K562 (cell line): ENCODE results near the gene HSPA4L. TPM values are rescaled to one million over a fixed set of nuclear protein-coding genes. Genes with fewer than 3 reads are reported as not detected.

Experiments used
- ATAC-seq: fragments of 200-7000 bp; cut with Tn5 transposase; 3 replicates; pipeline ENCODE4 v1.9.1; 2020; ENCODE audit warnings: moderate library complexity
- BruUV-seq: library from RNA; stranded (reverse); fragments of 400-500 nt; replicated peaks from 2 replicates; lab custom pipeline; 2021; lab: Mats Ljungman, UMichigan
- CTCF ChIA-PET: fragments of 300-600 bp; formaldehyde crosslinking; extraction: SDS; loops from one replicate; lab custom pipeline; 2021; ENCODE audit warnings: low intra/inter-chr PET ratio; lab: Yijun Ruan, JAX
- POLR2A ChIA-PET: fragments of 300-600, 350-650 bp; sonication (Branson Sonifier 250); formaldehyde crosslinking; extraction: SDS; loops from one replicate; lab custom pipeline; 2021; ENCODE audit warnings: antibody characterized with exemption, inconsistent platforms; lab: Yijun Ruan, JAX
- DNase-seq, 4 experiments: peaks; one replicate each; pipeline versions ENCODE4 v3.0.0 to v3.0.0-alpha.2; 2011 to 2018; ENCODE audit warnings: low spot score in 3 of 4, mixed read lengths in 3 of 4; ENCODE audit errors: extremely low read depth in 1 of 4
- FAIRE-seq: peaks from 2 replicates; lab custom pipeline; 2011; peaks lifted over from hg19 to GRCh38; lab: Jason Lieb, UNC
- H2AFZ ChIP-seq: 2 replicates; pipeline ENCODE4 v1.6.0; 2011; ENCODE audit warnings: low read depth, low read length, control low read depth, inconsistent platforms
- H3K27ac ChIP-seq: fragments of 200-600 bp; 3 replicates; pipeline ENCODE4 v1.8.0; 2011; ENCODE audit warnings: low read depth, mild to moderate bottlenecking, control low read depth, inconsistent platforms, low read length, moderate library complexity, mixed read lengths; ENCODE audit errors: extremely low read depth
- H3K27me3 ChIP-seq, 2 experiments: fragments of 300-600 bp in 1 of 2; 2 replicates in 1 of 2; 3 replicates in 1 of 2; pipeline versions ENCODE4 v1.6.0 to v1.8.0; 2011; ENCODE audit warnings: inconsistent platforms in 2 of 2, low read length in 2 of 2, mild to moderate bottlenecking in 1 of 2, mixed read lengths in 1 of 2, moderate library complexity in 1 of 2; ENCODE audit not compliant: control insufficient read depth in 2 of 2, insufficient read depth in 2 of 2
- H3K36me3 ChIP-seq: fragments of 300-600 bp; 3 replicates; pipeline ENCODE4 v1.8.0; 2011; ENCODE audit warnings: mild to moderate bottlenecking, low read length, inconsistent platforms; ENCODE audit not compliant: control insufficient read depth, insufficient read depth
- H3K4me1 ChIP-seq, 2 experiments: fragments of 200-600 bp in 1 of 2; replicated peaks in 1 of 2; 2 replicates in 1 of 2; 3 replicates in 1 of 2; pipeline versions ENCODE4 v1.5.1 to v1.8.0; 2011; ENCODE audit warnings: inconsistent platforms in 2 of 2, low read length in 2 of 2, mild to moderate bottlenecking in 1 of 2, mixed read lengths in 1 of 2, moderate library complexity in 1 of 2; ENCODE audit not compliant: control insufficient read depth in 2 of 2, insufficient read depth in 2 of 2
- H3K4me2 ChIP-seq: 2 replicates; pipeline ENCODE4 v1.6.1; 2011; ENCODE audit warnings: low read length, control low read depth, inconsistent platforms, mixed read lengths; ENCODE audit not compliant: insufficient read depth
- H3K4me3 ChIP-seq: fragments of 200-600 bp; sonication (generic), shearing (Covaris generic); 2 replicates; pipeline ENCODE4 v1.5.1; 2016; ENCODE audit warnings: control low read depth, inconsistent platforms
- H3K79me2 ChIP-seq: fragments of 200-600 bp; 3 replicates; pipeline ENCODE4 v1.8.0; 2011; ENCODE audit warnings: low read length, inconsistent platforms; ENCODE audit not compliant: control insufficient read depth, insufficient read depth
- H3K9ac ChIP-seq, 2 experiments: 2 replicates each; pipeline versions ENCODE4 v1.6.0 to v1.6.1; 2011; ENCODE audit warnings: low read depth in 2 of 2, low read length in 2 of 2, control low read depth in 1 of 2, inconsistent platforms in 1 of 2, mild to moderate bottlenecking in 1 of 2, mixed read lengths in 1 of 2; ENCODE audit not compliant: insufficient read depth in 1 of 2
- H3K9me1 ChIP-seq: one replicate; pipeline ENCODE4 v1.6.0; 2011; ENCODE audit warnings: inconsistent platforms, mild to moderate bottlenecking, low read length, moderate library complexity; ENCODE audit not compliant: control insufficient read depth, insufficient read depth
- H3K9me3 ChIP-seq: replicated peaks from 2 replicates; pipeline ENCODE4 v1.5.1; 2011; ENCODE audit warnings: low read depth, low read length, inconsistent platforms; ENCODE audit not compliant: control insufficient read depth, insufficient read depth
- H4K20me1 ChIP-seq: replicated peaks from 2 replicates; pipeline ENCODE4 v1.6.1; 2011; ENCODE audit warnings: low read length, inconsistent platforms, mixed read lengths; ENCODE audit not compliant: control insufficient read depth, insufficient read depth
- ATF2 ChIP-seq: sonication (generic); formaldehyde crosslinking; IDR thresholded peaks from 2 replicates; pipeline ENCODE4 v1.8.1; 2022; ENCODE audit warnings: missing genetic modification reagents
- BRF1 ChIP-seq: IDR thresholded peaks from 3 replicates; pipeline ENCODE4 v1.6.1; 2011; ENCODE audit warnings: borderline replicate concordance, mild to moderate bottlenecking; ENCODE audit not compliant: insufficient read length; ENCODE audit errors: extremely low read depth
- CBX2 ChIP-seq: fragments of 200-600 bp; sonication (generic); IDR thresholded peaks from one replicate; pipeline ENCODE4 v1.6.1; 2012; ENCODE audit warnings: mild to moderate bottlenecking, low read length, inconsistent platforms; ENCODE audit not compliant: insufficient read depth, poor library complexity, severe bottlenecking
- FOXP1 ChIP-seq: sonication (generic); formaldehyde crosslinking; IDR thresholded peaks from 2 replicates; pipeline ENCODE4 v1.8.0; 2022; ENCODE audit warnings: mild to moderate bottlenecking, missing genetic modification reagents
- HCFC1 ChIP-seq: IDR thresholded peaks from 2 replicates; pipeline ENCODE4 v1.6.1; 2012; ENCODE audit warnings: low read depth, low read length, improper control_type of control experiment
- HOXB6 ChIP-seq: fragments of 250-450 bp; sonication (Bioruptor Pico); IDR thresholded peaks from 2 replicates; pipeline ENCODE4 v1.5.1; 2022; ENCODE audit warnings: mild to moderate bottlenecking, borderline replicate concordance
- KLF6 ChIP-seq: fragments of 250-450 bp; sonication (Bioruptor Pico); IDR thresholded peaks from 2 replicates; pipeline ENCODE4 v1.4.0; 2020; ENCODE audit warnings: mild to moderate bottlenecking, moderate library complexity, borderline replicate concordance
- MECOM ChIP-seq: fragments of 250-450 bp; sonication (Bioruptor Pico); IDR thresholded peaks from 2 replicates; pipeline ENCODE4 v1.8.0; 2022; ENCODE audit warnings: inconsistent platforms
- MED1 ChIP-seq: sonication (generic); formaldehyde crosslinking; IDR thresholded peaks from 2 replicates; pipeline ENCODE4 v1.8.1; 2023; ENCODE audit warnings: missing genetic modification reagents, borderline replicate concordance
- PCBP2 ChIP-seq: fragments of 200-400 bp; formaldehyde crosslinking; IDR thresholded peaks from 2 replicates; pipeline ENCODE4 v1.6.1; 2018; ENCODE audit warnings: low read length, low read depth, mild to moderate bottlenecking, moderate library complexity; ENCODE audit not compliant: poor library complexity, severe bottlenecking
- POU5F1 ChIP-seq: fragments of 150-350 bp; IDR thresholded peaks from 2 replicates; pipeline ENCODE4 v1.6.1; 2014; ENCODE audit warnings: borderline replicate concordance, low read length, low read depth, mild to moderate bottlenecking; ENCODE audit not compliant: partially characterized antibody
- ZNF212 ChIP-seq: fragments of 450-650 bp; formaldehyde crosslinking; IDR thresholded peaks from 2 replicates; pipeline ENCODE4 v1.4.0; 2020; ENCODE audit warnings: mild to moderate bottlenecking
- ZNF316 ChIP-seq: fragments of 450-650 bp; IDR thresholded peaks from 2 replicates; pipeline ENCODE4 v1.6.1; 2016
- ZNF507 ChIP-seq: conservative IDR thresholded peaks from 2 replicates; pipeline ENCODE4 v1.6.1; 2017; ENCODE audit warnings: missing genetic modification characterization, missing compliant biosample characterization
- ZNF551 ChIP-seq: fragments of 250-450 bp; sonication (Bioruptor Pico); IDR thresholded peaks from 2 replicates; pipeline ENCODE4 v1.5.0; 2021; ENCODE audit warnings: mild to moderate bottlenecking, moderate library complexity
- ZNF717 ChIP-seq: fragments of 250-450 bp; sonication (Bioruptor Pico); IDR thresholded peaks from 2 replicates; pipeline ENCODE4 v1.5.0; 2021
- ZNF76 ChIP-seq: fragments of 250-450 bp; sonication (Bioruptor Pico); IDR thresholded peaks from 2 replicates; pipeline ENCODE4 v1.4.0; 2020; ENCODE audit warnings: mild to moderate bottlenecking, moderate library complexity, borderline replicate concordance
- WGBS: fragments of 100-300 bp; shearing (Covaris generic); methylation state at CpG from one replicate; pipeline ENCODE4 v1.1.6; 2016; ENCODE audit warnings: low coverage, mixed read lengths; ENCODE audit not compliant: insufficient coverage; ENCODE audit errors: missing lambda C conversion rate; 5-methylcytosine and 5-hydroxymethylcytosine counted together
- in situ Hi-C: fragments of 300-500 bp; cut with MboI; formaldehyde crosslinking; loops from 4 replicates; pipeline ENCODE4 v1.15.0; 2018; ENCODE audit warnings: inconsistent platforms, mixed read lengths
- intact Hi-C: fragments of 100-400 bp; cut with micrococcal nuclease; formaldehyde crosslinking; loops from 2 replicates; pipeline ENCODE4 v1.14.2; 2022
- polyA plus RNA-seq, 8 experiments: library from polyadenylated mRNA; depleted of rRNA in 4 of 8; stranded (reverse) in 5 of 8; unstranded in 3 of 8; fragments of >200 nt; fragmentation: Nextera tagmentation in 2 of 8; fragmentation: Illumina TruSeq in 1 of 8; extraction: Ambion mirVana in 2 of 8; extraction: Trizol in 1 of 8; gene quantifications; 2 replicates each; pipeline versions ENCODE4 v1.2.1 to v1.2.3, GENCODE V29; 2011 to 2014; ENCODE audit warnings: inconsistent platforms in 1 of 8, missing spikeins in 1 of 8
- total RNA-seq, 7 experiments: library from RNA; depleted of rRNA in 6 of 7; stranded (reverse); fragments of >200 nt in 6 of 7; fragmentation: Illumina TruSeq in 2 of 7; extraction: Trizol in 2 of 7; gene quantifications; 2 replicates each; pipeline versions ENCODE4 v1.2.1 to v1.2.3, GENCODE V29; 2011 to 2021; ENCODE audit warnings: low replicate concordance in 1 of 7
- TF ChIP-seq, protein P1 (sequence below): fragments of 450-650 bp; formaldehyde crosslinking; IDR thresholded peaks from 2 replicates; pipeline ENCODE4 v1.4.0; 2022; ENCODE audit warnings: mild to moderate bottlenecking, moderate library complexity
- TF ChIP-seq, protein P2 (sequence below): fragments of 200-800 bp; sonication (Bioruptor generic); IDR thresholded peaks from 2 replicates; pipeline ENCODE4 v1.6.1; 2017; ENCODE audit warnings: missing genetic modification characterization, missing compliant biosample characterization

HSPA4L gene
- total and polyA plus RNA-seq, 9 of the 15 experiments (the other 6 are each of a cell fraction or from before 2014, with no cell fraction given), result 12.3 to 37.0 (median 21.7) TPM

DNA sequence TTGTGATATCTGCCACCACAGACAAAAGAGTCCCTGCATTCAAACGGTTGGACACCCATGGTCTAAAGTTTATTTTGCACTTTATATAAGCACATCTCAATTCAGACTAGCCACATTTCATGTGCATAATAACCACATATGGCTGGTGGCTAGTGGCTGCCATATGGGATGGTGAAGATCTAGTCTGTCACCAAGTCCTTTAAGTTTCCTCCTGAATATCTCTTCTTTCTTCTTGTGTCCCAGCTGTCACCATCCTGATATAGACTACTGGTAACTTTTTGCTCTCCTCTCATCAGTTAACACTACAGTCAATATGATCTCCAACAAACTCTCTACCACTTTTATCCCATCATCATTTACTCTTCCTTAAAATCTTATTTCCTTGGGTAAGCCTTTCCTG, 9.3 kb downstream of the HSPA4L start:
- FAIRE-seq (no peak), DNase-seq (no peak), ATAC-seq (peak; percentile 62)
- no TSS peak for BruUV-seq
- Histone ChIP-seq H3K4me1 (no peaks in the 10 kb centered on the region), H3K4me2 (no peak overlapping the region), H3K79me2 (peaks cover 69% of the 10 kb centered on the region), H3K9ac (no peak overlapping the region), H3K4me3 (no peak overlapping the region), H4K20me1 (0 out of 2 replicates have a peak, but pooled peaks cover 3% of the 10 kb centered on the region), H2AFZ (no peak overlapping the region), H3K27me3 (no peaks in the 10 kb centered on the region), H3K36me3 (peaks cover 11% of the 10 kb centered on the region; the same call in 2 of the 3 replicates), H3K27ac (no peak overlapping the region), H3K9me1 (no peaks in the 10 kb centered on the region), H3K9me3 (no peaks in the 10 kb centered on the region)
- CTCF ChIA-PET, result no interaction called here
- POLR2A ChIA-PET, result interaction anchor here (1.3 kb wide), 1 partner anchor 10 kb away, joined by 4 read pairs; no protein-coding TSS in a partner anchor
- TF ChIP-seq MED1 (CRISPR knock-in tag) (no peak), ZNF507 (tag) (no peak), ZNF76 (CRISPR knock-in tag) (no peak), FOXP1 (no peak), ATF2 (CRISPR knock-in tag) (no peak), HOXB6 (CRISPR knock-in tag) (no peak), PCBP2 (no peak), CBX2 (no peak), ZNF551 (CRISPR knock-in tag) (no peak), MECOM (CRISPR knock-in tag) (no peak), POU5F1 (no peak), HCFC1 (no peak), ZNF717 (no peak), ZNF316 (no peak), KLF6 (no peak), ZNF212 (no peak), BRF1 (no peak)
- TF ChIP-seq, protein P1, sequence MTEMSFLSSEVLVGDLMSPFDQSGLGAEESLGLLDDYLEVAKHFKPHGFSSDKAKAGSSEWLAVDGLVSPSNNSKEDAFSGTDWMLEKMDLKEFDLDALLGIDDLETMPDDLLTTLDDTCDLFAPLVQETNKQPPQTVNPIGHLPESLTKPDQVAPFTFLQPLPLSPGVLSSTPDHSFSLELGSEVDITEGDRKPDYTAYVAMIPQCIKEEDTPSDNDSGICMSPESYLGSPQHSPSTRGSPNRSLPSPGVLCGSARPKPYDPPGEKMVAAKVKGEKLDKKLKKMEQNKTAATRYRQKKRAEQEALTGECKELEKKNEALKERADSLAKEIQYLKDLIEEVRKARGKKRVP (CRISPR knock-in tag), result no peak
- TF ChIP-seq, protein P2, sequence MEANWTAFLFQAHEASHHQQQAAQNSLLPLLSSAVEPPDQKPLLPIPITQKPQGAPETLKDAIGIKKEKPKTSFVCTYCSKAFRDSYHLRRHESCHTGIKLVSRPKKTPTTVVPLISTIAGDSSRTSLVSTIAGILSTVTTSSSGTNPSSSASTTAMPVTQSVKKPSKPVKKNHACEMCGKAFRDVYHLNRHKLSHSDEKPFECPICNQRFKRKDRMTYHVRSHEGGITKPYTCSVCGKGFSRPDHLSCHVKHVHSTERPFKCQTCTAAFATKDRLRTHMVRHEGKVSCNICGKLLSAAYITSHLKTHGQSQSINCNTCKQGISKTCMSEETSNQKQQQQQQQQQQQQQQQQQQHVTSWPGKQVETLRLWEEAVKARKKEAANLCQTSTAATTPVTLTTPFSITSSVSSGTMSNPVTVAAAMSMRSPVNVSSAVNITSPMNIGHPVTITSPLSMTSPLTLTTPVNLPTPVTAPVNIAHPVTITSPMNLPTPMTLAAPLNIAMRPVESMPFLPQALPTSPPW (CRISPR knock-in tag), result no peak
- WGBS, result 5% methylated on average over 1 of the region's 1 CpG
- in situ Hi-C loops, result no loop called here
- intact Hi-C loops, result no loop called here
